HG02981 (cell line): Measurements from ENCODE around the gene GLIPR2.
"Not testable (repeated sequence)": the region's sequence is repeated elsewhere in the genome, so short reads cannot be mapped to it uniquely, and the experiment has no call there.

Experiments used
- ATAC-seq: cut with Tn5 transposase; IDR thresholded peaks from one replicate; pipeline ENCODE4 v1.9.1; 2021; ENCODE audit warnings: mild to moderate bottlenecking, moderate library complexity; ENCODE audit not compliant: unreplicated experiment

The GLIPR2 gene

GRCh38 chr9:36136272-36136893 is at the start of gene GLIPR2:
TSS of gene GLIPR2 (plus strand) at chr9:36136733. CDS start at chr9:36136779, 46 bp downstream.
- peak; percentile 88 for ATAC-seq

- not testable (repeated sequence) for ATAC-seq
These were observed 49.5 kb upstream of the GLIPR2 start for GRCh38 chr9:36087054-36087453.

GRCh38 chr9:36088020-36088419 is 48.5 kb upstream of the GLIPR2 start:
- ATAC-seq, result no peak

- ATAC-seq, result no peak
These were observed 45.2 kb upstream of the GLIPR2 start for GRCh38 chr9:36091026-36091953.

GRCh38 chr9:36092014-36092413 is 44.5 kb upstream of the GLIPR2 start:
- no peak for ATAC-seq

GRCh38 chr9:36092509-36093215 is 43.9 kb upstream of the GLIPR2 start:
- ATAC-seq, result peak; percentile 97

GRCh38 chr9:36093384-36093783 is 43.1 kb upstream of the GLIPR2 start:
- no peak for ATAC-seq

GRCh38 chr9:36099718-36100117 is 36.8 kb upstream of the GLIPR2 start:
- ATAC-seq, result no peak

- no peak for ATAC-seq
These were observed 36.0 kb upstream of the GLIPR2 start for GRCh38 chr9:36100532-36100931.

- ATAC-seq, result no peak
These were observed 34.4 kb upstream of the GLIPR2 start for GRCh38 chr9:36101916-36102741.

- peak; percentile 67 for ATAC-seq
These were observed 33.6 kb upstream of the GLIPR2 start for GRCh38 chr9:36102742-36103495.

- ATAC-seq, result no peak
These were observed 27.5 kb upstream of the GLIPR2 start for GRCh38 chr9:36109071-36109470.

GRCh38 chr9:36110434-36110833 is 26.1 kb upstream of the GLIPR2 start:
- no peak for ATAC-seq

- no peak for ATAC-seq
These were observed 24.0 kb upstream of the GLIPR2 start for GRCh38 chr9:36112516-36112915.

- ATAC-seq, result no peak
These were observed 22.5 kb upstream of the GLIPR2 start for GRCh38 chr9:36113999-36114398.

GRCh38 chr9:36116593-36116992 is 19.9 kb upstream of the GLIPR2 start:
- ATAC-seq, result no peak

GRCh38 chr9:36118201-36118600 is 18.3 kb upstream of the GLIPR2 start:
- no peak for ATAC-seq

- ATAC-seq, result no peak
These were observed 17.8 kb upstream of the GLIPR2 start for GRCh38 chr9:36118706-36119105.

- no peak for ATAC-seq
These were observed 17.1 kb upstream of the GLIPR2 start for GRCh38 chr9:36119476-36119875.

GRCh38 chr9:36120705-36121104 is 15.8 kb upstream of the GLIPR2 start:
- ATAC-seq, result no peak
